ENCODE data around the gene TERT.

- TF ChIP-seq CTCF (conservative IDR thresholded peaks at IDR 0.05; ENCODE audit: low read length): no peak
- TF ChIP-seq EZH2phosphoT487 (IDR thresholded peaks at IDR 0.05; ENCODE audit: borderline replicate concordance, low read depth, low read length): no peak
Measured at GRCh38 chr5:1338196-1338490, 43.3 kb upstream of the TERT start.
